ENCODE measurements around the gene DGKG.

GRCh38 chr3:186193534-186194450 lies 168.2 kb downstream of the DGKG start:
- TF ChIP-seq POLR2A (IDR thresholded peaks at IDR 0.05), result no peak
- no peak for TF ChIP-seq POLR2AphosphoS5 (IDR thresholded peaks at IDR 0.05)
- no peak for TF ChIP-seq CTCF (IDR thresholded peaks at IDR 0.05)

Data from breast epithelium (tissue), 3 donors.